Gastrocnemius medialis (tissue), 4 donors: Measurements from ENCODE around the gene MBOAT7. TPM values are rescaled to one million over a fixed set of nuclear protein-coding genes. Genes with fewer than 3 reads are reported as not detected.
"Not testable (repeated sequence)": the region's sequence is repeated elsewhere in the genome, so short reads cannot be mapped to it uniquely, and the experiment has no call there.

Experiments
- ATAC-seq, 2 donors: fragments of 150-250 bp; one replicate each; pipeline ENCODE4 v1.9.1; 2016
- DNase-seq, 2 donors: peaks; one replicate each; pipeline ENCODE4 v3.0.0-alpha.2; 2019
- H3K27ac ChIP-seq, 4 donors: fragments of 200-600 bp; sonication (generic); 1 replicate in 1 of 4; 2 replicates in 3 of 4; pipeline ENCODE4 v1.5.1; 2016 to 2018; ENCODE audit warnings: mild to moderate bottlenecking in 2 of 4, moderate library complexity in 1 of 4
- H3K27me3 ChIP-seq, 3 donors: fragments of 200-600 bp; sonication (generic) in 2 of 3; 1 replicate in 1 of 3; 2 replicates in 2 of 3; pipeline versions ENCODE4 v1.5.1 to v1.6.0; 2016 to 2019; ENCODE audit warnings: mild to moderate bottlenecking in 1 of 3, moderate library complexity in 1 of 3
- H3K36me3 ChIP-seq, 2 donors: fragments of 200-600 bp; sonication (generic) in 1 of 2; one replicate each; pipeline ENCODE4 v1.5.1; 2017 to 2018
- H3K4me1 ChIP-seq, 2 donors: fragments of 200-600 bp; sonication (generic) in 1 of 2; one replicate each; pipeline ENCODE4 v1.5.1; 2016 to 2017; ENCODE audit warnings: mild to moderate bottlenecking in 2 of 2
- H3K4me3 ChIP-seq, 4 donors: fragments of 200-600 bp; sonication (generic) in 3 of 4; 1 replicate in 1 of 4; 2 replicates in 3 of 4; pipeline ENCODE4 v1.5.1; 2016 to 2019; ENCODE audit warnings: mild to moderate bottlenecking in 2 of 4
- H3K9me3 ChIP-seq, 3 donors: fragments of 200-600 bp; sonication (generic) in 2 of 3; 1 replicate in 1 of 3; 2 replicates in 2 of 3; pipeline ENCODE4 v1.5.1; 2016 to 2019
- POLR2A ChIP-seq, 2 donors: fragments of 450-650 bp; IDR thresholded peaks; one replicate each; pipeline ENCODE4 v1.6.1; 2017; ENCODE audit warnings: antibody characterized with exemption in 2 of 2, mild to moderate bottlenecking in 2 of 2, moderate library complexity in 2 of 2
- in situ Hi-C, 4 donors: fragments of 200-750 bp; cut with MboI; loops; one replicate each; pipeline versions ENCODE4 v1.15.0 to v1.8.0; 2017; ENCODE audit warnings: low sequenced_read_pairs in 4 of 4
- intact Hi-C: fragments of 100-400 bp; cut with DNase I; formaldehyde crosslinking; loops from one replicate; pipeline ENCODE4 v1.15.1; 2023; ENCODE audit warnings: low total_unique reads
- total RNA-seq, 4 donors: library from RNA; depleted of rRNA; stranded (reverse); fragments of >200 nt; gene quantifications; one replicate each; pipeline versions ENCODE4 v1.1.0 to v1.2.3, GENCODE V29; 2016
- TF ChIP-seq, protein P1 (sequence below), 5 experiments: fragments of 450-650 bp in 3 of 5; fragments of 200-600 bp in 2 of 5; sonication (generic) in 2 of 5; IDR thresholded peaks in 4 of 5; conservative IDR thresholded peaks in 1 of 5; 1 replicate in 4 of 5; 2 replicates in 1 of 5; pipeline ENCODE4 v1.5.1; 2016 to 2019; ENCODE audit warnings: antibody characterized with exemption in 5 of 5, mild to moderate bottlenecking in 3 of 5, moderate library complexity in 3 of 5

The MBOAT7 gene
- total RNA-seq, 4 donors from 2014 or later = 11.6 to 36.4 (median 19.3) TPM

DNA sequence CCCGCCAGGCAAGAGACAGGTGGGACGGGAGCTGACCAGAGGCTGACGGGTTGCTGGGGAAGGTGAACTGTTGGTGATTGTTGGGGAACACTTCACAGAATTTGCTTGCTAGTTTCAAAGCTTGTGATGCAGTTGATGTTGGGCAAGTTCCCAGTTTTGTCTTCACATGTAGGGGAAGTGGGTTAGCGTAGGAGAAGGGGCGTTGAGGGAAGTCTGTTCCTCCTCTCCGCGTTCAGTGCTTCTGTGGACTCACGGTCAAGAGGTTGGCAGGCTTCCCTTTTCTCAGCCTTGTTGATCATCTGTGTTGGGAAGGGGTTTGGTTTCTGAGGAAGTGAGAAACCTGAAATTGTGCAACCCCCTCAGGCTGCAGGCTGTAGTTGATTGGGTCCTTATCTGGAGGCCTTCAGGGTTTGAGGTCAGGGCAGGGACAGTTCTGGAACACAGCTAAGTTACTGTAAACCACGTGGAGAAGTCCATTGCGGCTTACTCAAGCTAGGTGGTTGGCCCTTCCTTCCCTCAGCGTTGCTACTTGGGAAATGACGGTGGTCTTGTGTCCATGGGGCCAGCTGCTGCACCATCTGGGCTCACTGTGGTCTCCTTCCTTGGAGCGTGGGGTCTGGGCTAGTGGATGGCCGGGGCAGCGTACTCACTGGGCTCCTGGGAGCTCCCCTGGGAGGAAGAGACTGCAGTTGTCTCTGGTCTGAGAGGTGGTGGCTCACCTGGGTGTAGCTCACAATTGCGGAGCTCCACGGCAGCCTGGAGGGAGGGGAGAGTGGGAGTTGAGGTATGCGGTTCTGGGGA is 18.8 kb upstream of the MBOAT7 start:
- no peak overlapping the region for H3K4me3 ChIP-seq
- TF ChIP-seq, protein P1, sequence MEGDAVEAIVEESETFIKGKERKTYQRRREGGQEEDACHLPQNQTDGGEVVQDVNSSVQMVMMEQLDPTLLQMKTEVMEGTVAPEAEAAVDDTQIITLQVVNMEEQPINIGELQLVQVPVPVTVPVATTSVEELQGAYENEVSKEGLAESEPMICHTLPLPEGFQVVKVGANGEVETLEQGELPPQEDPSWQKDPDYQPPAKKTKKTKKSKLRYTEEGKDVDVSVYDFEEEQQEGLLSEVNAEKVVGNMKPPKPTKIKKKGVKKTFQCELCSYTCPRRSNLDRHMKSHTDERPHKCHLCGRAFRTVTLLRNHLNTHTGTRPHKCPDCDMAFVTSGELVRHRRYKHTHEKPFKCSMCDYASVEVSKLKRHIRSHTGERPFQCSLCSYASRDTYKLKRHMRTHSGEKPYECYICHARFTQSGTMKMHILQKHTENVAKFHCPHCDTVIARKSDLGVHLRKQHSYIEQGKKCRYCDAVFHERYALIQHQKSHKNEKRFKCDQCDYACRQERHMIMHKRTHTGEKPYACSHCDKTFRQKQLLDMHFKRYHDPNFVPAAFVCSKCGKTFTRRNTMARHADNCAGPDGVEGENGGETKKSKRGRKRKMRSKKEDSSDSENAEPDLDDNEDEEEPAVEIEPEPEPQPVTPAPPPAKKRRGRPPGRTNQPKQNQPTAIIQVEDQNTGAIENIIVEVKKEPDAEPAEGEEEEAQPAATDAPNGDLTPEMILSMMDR (IDR thresholded peaks at IDR 0.05 in 4 of 5, conservative IDR thresholded peaks at IDR 0.05 in 1 of 5) = no peak
- TF ChIP-seq POLR2A (IDR thresholded peaks at IDR 0.05) = peak in 1 of 2 donors; percentile 16
- in situ Hi-C loops (loop anchor here in 1 of 4 donors (10.0 kb wide), 1 partner anchor 247 kb away; no protein-coding TSS in a partner anchor), intact Hi-C loops (loop anchor here (10.0 kb wide), 1 partner anchor 1397 kb away; the partner anchor contains the start of genes ZNF524 and ZNF865)
- H3K36me3 ChIP-seq = peaks cover 0 to 49% of the 10 kb centered on the region in 2 donors
- H3K27me3 ChIP-seq = no peaks in the 10 kb centered on the region
- DNase-seq (peak; percentile 48 to 65), ATAC-seq (peak in 1 of 2 donors; percentile 12)
- H3K9me3 ChIP-seq = no peaks in the 10 kb centered on the region
- H3K27ac ChIP-seq = peak overlapping the region; percentile 74 to 95 (median 86)
- peaks cover 55 to 65% of the 10 kb centered on the region in 2 donors for H3K4me1 ChIP-seq

DNA sequence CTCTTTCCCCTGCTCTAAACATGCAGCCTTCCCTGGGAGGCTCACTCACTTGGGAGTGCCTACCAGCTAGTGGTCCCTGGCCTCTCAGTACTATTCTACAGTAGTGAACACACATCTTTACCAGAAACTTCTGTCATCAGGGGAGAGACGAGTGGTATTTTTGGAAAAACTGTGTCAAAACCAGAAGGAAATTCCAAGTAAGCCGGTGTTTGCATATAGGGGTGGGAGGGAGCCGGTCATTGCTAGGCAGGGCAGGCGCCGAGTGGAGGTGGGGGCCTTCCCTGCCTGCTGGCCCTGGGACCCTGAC is 18.2 kb upstream of the MBOAT7 start:
- Histone ChIP-seq H3K36me3 (peaks cover 0 to 55% of the 10 kb centered on the region in 2 donors), H3K27ac (peak overlapping the region; percentile 74 to 95 (median 86)), H3K9me3 (no peaks in the 10 kb centered on the region), H3K4me1 (peaks cover 61 to 71% of the 10 kb centered on the region in 2 donors), H3K27me3 (no peaks in the 10 kb centered on the region), H3K4me3 (no peak overlapping the region)
- intact Hi-C loops (loop anchor here (10.0 kb wide), 1 partner anchor 1397 kb away; the partner anchor contains the start of genes ZNF524 and ZNF865), in situ Hi-C loops (loop anchor here in 1 of 4 donors (10.0 kb wide), 1 partner anchor 247 kb away; no protein-coding TSS in a partner anchor)
- no peak for TF ChIP-seq POLR2A (IDR thresholded peaks at IDR 0.05)
- TF ChIP-seq, protein P1 (IDR thresholded peaks at IDR 0.05 in 4 of 5, conservative IDR thresholded peaks at IDR 0.05 in 1 of 5) = no peak
- no peak for DNase-seq
- ATAC-seq = no peak

DNA sequence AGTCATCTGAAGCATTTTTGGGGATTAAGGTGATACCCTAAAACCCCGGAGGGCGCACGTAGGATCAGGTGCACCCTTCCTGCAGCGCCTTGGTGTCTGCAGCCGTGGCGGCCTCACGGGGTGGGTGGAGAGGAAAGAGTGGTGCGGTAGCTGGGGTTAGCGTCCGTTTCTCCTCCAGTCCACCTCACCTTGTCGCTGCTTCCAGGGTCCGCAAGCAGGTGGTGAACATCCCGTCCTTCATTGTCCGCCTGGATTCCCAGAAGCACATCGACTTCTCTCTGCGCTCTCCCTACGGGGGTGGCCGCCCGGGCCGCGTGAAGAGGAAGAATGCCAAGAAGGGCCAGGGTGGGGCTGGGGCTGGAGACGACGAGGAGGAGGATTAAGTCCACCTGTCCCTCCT is 17.8 kb upstream of the MBOAT7 start:
- in situ Hi-C loops = loop anchor here in 1 of 4 donors (10.0 kb wide), 1 partner anchor 248 kb away; no protein-coding TSS in a partner anchor
- DNase-seq = not testable (repeated sequence)

DNA sequence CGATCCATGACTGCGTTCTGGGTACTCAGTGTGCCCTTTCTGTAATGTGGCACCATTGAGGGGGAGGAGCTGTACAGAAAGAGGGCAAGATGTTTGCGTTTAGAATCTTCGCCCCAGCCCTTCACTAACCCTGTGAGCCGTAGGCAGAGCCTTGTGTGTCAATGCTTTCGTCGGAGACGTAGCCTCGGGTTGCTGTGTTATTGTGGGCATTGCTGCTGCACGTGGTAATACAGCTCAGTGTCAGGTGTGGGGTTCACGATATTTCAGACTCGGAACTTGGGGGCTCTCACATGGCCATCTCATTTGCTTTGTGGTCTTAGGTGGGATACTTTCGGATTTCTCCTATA is 17.4 kb upstream of the MBOAT7 start:
- in situ Hi-C loops (loop anchor here in 1 of 4 donors (10.0 kb wide), 1 partner anchor 248 kb away; no protein-coding TSS in a partner anchor), intact Hi-C loops (loop anchor here (10.0 kb wide), 1 partner anchor 1398 kb away; the partner anchor contains the start of genes ZNF524 and ZNF865)
- ATAC-seq (no peak), DNase-seq (no peak)
- Histone ChIP-seq H3K27me3 (no peaks in the 10 kb centered on the region), H3K9me3 (no peaks in the 10 kb centered on the region), H3K27ac (peak overlapping the region; percentile 74 to 95 (median 86)), H3K36me3 (peaks cover 0 to 63% of the 10 kb centered on the region in 2 donors), H3K4me3 (no peak overlapping the region), H3K4me1 (peaks cover 69 to 79% of the 10 kb centered on the region in 2 donors)
- TF ChIP-seq, protein P1 (IDR thresholded peaks at IDR 0.05 in 4 of 5, conservative IDR thresholded peaks at IDR 0.05 in 1 of 5) = no peak
- TF ChIP-seq POLR2A (IDR thresholded peaks at IDR 0.05) = no peak

More for the DNA sequence above, 17.8 kb upstream of the MBOAT7 start:
- not testable (repeated sequence) for H3K9me3 ChIP-seq, H3K27me3 ChIP-seq, ATAC-seq, H3K4me3 ChIP-seq
- Histone ChIP-seq H3K36me3 (peaks cover 0 to 59% of the 10 kb centered on the region in 2 donors), H3K4me1 (peaks cover 65 to 75% of the 10 kb centered on the region in 2 donors), H3K27ac (peak overlapping the region; percentile 74 to 95 (median 86))
- intact Hi-C loops = loop anchor here (10.0 kb wide), 1 partner anchor 1398 kb away; the partner anchor contains the start of genes ZNF524 and ZNF865
